Hepatocyte (in vitro differentiated cells): ENCODE data around the gene CAMK4.

ENCODE experiments used
- EZH2 ChIP-seq: fragments of 200-600 bp; sonication (generic); IDR thresholded peaks from 2 replicates; pipeline ENCODE4 v1.6.1; 2016; ENCODE audit warnings: antibody characterized with exemption, mild to moderate bottlenecking, borderline replicate concordance
- EZH2phosphoT487 ChIP-seq: fragments of 200-600 bp; sonication (generic); IDR thresholded peaks from one replicate; pipeline ENCODE4 v1.6.1; 2018; ENCODE audit warnings: antibody characterized with exemption, mild to moderate bottlenecking, low read depth, moderate library complexity; ENCODE audit not compliant: unreplicated experiment, severe bottlenecking
- TF ChIP-seq, protein P1 (sequence below): fragments of 200-600 bp; sonication (generic); IDR thresholded peaks from 2 replicates; pipeline ENCODE4 v1.5.1; 2016; ENCODE audit warnings: antibody characterized with exemption, mild to moderate bottlenecking; ENCODE audit not compliant: poor library complexity

DNA sequence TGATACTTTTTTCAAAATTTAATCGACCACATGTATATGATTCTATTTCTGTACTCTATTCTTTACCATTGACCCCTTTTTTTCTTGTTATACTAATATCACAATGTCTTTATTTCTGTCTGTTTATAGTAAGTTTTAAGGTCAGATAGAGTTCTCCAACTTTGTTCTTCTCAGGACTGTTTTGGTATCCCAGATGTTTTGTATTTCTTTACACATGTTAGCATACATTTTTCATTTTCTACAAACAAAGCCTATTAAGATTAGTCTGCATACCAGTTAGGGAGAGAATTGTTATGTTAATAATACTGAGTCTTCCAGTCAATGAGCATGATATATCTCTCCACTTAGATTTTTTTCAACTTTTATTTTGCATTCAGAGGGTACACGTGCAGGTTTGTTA lies 8.2 kb upstream of the CAMK4 start:
- TF ChIP-seq EZH2 (no peak), EZH2phosphoT487 (no peak)
- TF ChIP-seq, protein P1, sequence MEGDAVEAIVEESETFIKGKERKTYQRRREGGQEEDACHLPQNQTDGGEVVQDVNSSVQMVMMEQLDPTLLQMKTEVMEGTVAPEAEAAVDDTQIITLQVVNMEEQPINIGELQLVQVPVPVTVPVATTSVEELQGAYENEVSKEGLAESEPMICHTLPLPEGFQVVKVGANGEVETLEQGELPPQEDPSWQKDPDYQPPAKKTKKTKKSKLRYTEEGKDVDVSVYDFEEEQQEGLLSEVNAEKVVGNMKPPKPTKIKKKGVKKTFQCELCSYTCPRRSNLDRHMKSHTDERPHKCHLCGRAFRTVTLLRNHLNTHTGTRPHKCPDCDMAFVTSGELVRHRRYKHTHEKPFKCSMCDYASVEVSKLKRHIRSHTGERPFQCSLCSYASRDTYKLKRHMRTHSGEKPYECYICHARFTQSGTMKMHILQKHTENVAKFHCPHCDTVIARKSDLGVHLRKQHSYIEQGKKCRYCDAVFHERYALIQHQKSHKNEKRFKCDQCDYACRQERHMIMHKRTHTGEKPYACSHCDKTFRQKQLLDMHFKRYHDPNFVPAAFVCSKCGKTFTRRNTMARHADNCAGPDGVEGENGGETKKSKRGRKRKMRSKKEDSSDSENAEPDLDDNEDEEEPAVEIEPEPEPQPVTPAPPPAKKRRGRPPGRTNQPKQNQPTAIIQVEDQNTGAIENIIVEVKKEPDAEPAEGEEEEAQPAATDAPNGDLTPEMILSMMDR, result no peak
